D341Med (cell line): Measurements from ENCODE around the gene MPRIP.

ENCODE experiments used
- DNase-seq: peaks from one replicate; pipeline ENCODE4 v3.0.0; 2012; ENCODE audit warnings: low spot score

MPRIP gene

GRCh38 chr17:17235212-17236174, 193.2 kb downstream of the MPRIP start:
- DNase-seq = no peak

- DNase-seq = no peak
Measured at GRCh38 chr17:17236295-17237025, 194.2 kb downstream of the MPRIP start.

- DNase-seq = peak; percentile 86
Measured at GRCh38 chr17:17237026-17237799, 195.0 kb downstream of the MPRIP start, which contains the start of gene FLCN. Gene FLCN, minus strand, starts transcription at chr17:17237168. Its CDS starts 9,031 bp downstream, at chr17:17228137.

- DNase-seq = no peak
Measured at GRCh38 chr17:17239832-17240231, 197.6 kb downstream of the MPRIP start.

GRCh38 chr17:17241656-17242055, 199.4 kb downstream of the MPRIP start:
- no peak for DNase-seq

- no peak for DNase-seq
Measured at GRCh38 chr17:17242246-17242645, 200.0 kb downstream of the MPRIP start.
